HL-60 (cell line): Measurements from ENCODE around the gene XIRP2.

Source experiments
- DNase-seq, 2 experiments: peaks; one replicate each; pipeline ENCODE4 v3.0.0-alpha.2; 2010 to 2020; ENCODE audit warnings: low read depth in 1 of 2, low spot score in 1 of 2
- H3K27ac ChIP-seq: fragments of 250-450 bp; sonication (Bioruptor Pico); replicated peaks from 2 replicates; pipeline ENCODE4 v1.5.1; 2020; ENCODE audit warnings: mild to moderate bottlenecking, moderate library complexity
- H3K27me3 ChIP-seq: fragments of 250-450 bp; sonication (Bioruptor Pico); 2 replicates; pipeline ENCODE4 v1.5.1; 2021; ENCODE audit warnings: mild to moderate bottlenecking, moderate library complexity; ENCODE audit not compliant: insufficient read depth, poor library complexity, severe bottlenecking
- H3K4me3 ChIP-seq: replicated peaks from 2 replicates; pipeline ENCODE4 v1.5.1; 2011; ENCODE audit warnings: mild to moderate bottlenecking, control low read depth, low read length; ENCODE audit not compliant: insufficient read depth
- CTCF ChIP-seq: IDR thresholded peaks from one replicate; pipeline ENCODE4 v1.5.1; 2011; ENCODE audit warnings: low read length, control low read depth, inconsistent platforms; ENCODE audit not compliant: insufficient read depth
- GABPA ChIP-seq: IDR thresholded peaks from 2 replicates; pipeline ENCODE4 v1.6.1; 2012; ENCODE audit warnings: low read depth
- POLR2AphosphoS5 ChIP-seq: IDR thresholded peaks from 2 replicates; pipeline ENCODE4 v1.6.1; 2012; ENCODE audit warnings: low read depth
- REST ChIP-seq: IDR thresholded peaks from 2 replicates; pipeline ENCODE4 v1.6.1; 2012; ENCODE audit warnings: low read depth; ENCODE audit not compliant: insufficient replicate concordance
- SPI1 ChIP-seq: IDR thresholded peaks from 2 replicates; pipeline ENCODE4 v1.6.1; 2012; ENCODE audit warnings: low read depth, mild to moderate bottlenecking, borderline replicate concordance

XIRP2 gene

GRCh38 chr2:166984188-166984587, 95.9 kb downstream of the XIRP2 start:
- Histone ChIP-seq H3K27me3 (no peaks in the 10 kb centered on the region), H3K4me3 (no peak overlapping the region), H3K27ac (no peak overlapping the region)
- no peak for DNase-seq
- TF ChIP-seq POLR2AphosphoS5, result no peak
- no peak for TF ChIP-seq REST
- no peak for TF ChIP-seq CTCF
- TF ChIP-seq SPI1, result no peak
- no peak for TF ChIP-seq GABPA

GRCh38 chr2:166984797-166985196, 96.5 kb downstream of the XIRP2 start:
- DNase-seq, result no peak
- TF ChIP-seq GABPA (no peak), REST (no peak), POLR2AphosphoS5 (no peak), CTCF (no peak), SPI1 (no peak)
- no peak overlapping the region for H3K4me3 ChIP-seq
- H3K27ac ChIP-seq, result no peak overlapping the region
- H3K27me3 ChIP-seq, result no peaks in the 10 kb centered on the region

- Histone ChIP-seq H3K4me3 (no peak overlapping the region), H3K27ac (no peak overlapping the region), H3K27me3 (no peaks in the 10 kb centered on the region)
- TF ChIP-seq GABPA (no peak), POLR2AphosphoS5 (no peak), REST (no peak)
- DNase-seq, result no peak
Measured at GRCh38 chr2:166994588-166995336, 106.5 kb downstream of the XIRP2 start.
